HG03457 (cell line): ENCODE measurements around the gene ALAS1.

ENCODE experiments used
- ATAC-seq: cut with Tn5 transposase; IDR thresholded peaks from one replicate; pipeline ENCODE4 v1.9.1; 2021; ENCODE audit warnings: moderate number of reproducible peaks; ENCODE audit not compliant: unreplicated experiment

ALAS1 gene

DNA sequence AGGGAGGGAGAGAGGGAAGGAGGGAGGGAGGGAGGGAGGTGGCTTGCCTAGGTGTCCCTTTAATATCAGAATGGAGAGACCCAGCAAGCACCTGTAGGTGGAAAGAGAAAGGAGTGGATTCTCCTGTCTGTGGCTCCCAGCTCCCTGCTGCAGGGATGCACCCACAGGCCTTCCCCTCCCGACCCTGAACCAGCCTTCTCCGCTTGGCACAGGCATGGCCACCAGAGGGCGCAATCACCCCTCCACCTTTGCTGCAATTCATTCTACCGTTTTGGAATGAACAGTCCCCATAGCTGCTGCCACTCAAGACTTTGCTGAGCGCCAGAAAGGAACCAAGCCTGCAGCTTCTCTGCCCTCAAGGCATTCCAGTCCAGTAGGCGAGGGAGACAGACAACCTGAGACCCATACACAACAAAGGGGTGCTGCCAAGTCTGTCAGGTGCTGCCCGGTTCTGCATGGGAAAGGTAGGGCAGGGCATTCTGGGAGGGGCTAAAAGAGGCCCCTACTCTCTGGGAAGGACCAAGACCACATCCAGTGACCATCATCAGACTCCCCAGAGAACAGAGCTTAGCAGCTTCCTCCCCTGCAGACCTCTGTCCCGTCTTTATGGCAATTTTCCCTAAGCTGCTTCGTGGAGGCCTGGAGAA is 22.5 kb downstream of the ALAS1 start:
- ATAC-seq: no peak

- ATAC-seq: no peak
Measured at GRCh38 chr3:52221141-52221562, 23.2 kb downstream of the ALAS1 start.

- ATAC-seq: no peak
Measured at GRCh38 chr3:52221563-52222318, 23.8 kb downstream of the ALAS1 start.

DNA sequence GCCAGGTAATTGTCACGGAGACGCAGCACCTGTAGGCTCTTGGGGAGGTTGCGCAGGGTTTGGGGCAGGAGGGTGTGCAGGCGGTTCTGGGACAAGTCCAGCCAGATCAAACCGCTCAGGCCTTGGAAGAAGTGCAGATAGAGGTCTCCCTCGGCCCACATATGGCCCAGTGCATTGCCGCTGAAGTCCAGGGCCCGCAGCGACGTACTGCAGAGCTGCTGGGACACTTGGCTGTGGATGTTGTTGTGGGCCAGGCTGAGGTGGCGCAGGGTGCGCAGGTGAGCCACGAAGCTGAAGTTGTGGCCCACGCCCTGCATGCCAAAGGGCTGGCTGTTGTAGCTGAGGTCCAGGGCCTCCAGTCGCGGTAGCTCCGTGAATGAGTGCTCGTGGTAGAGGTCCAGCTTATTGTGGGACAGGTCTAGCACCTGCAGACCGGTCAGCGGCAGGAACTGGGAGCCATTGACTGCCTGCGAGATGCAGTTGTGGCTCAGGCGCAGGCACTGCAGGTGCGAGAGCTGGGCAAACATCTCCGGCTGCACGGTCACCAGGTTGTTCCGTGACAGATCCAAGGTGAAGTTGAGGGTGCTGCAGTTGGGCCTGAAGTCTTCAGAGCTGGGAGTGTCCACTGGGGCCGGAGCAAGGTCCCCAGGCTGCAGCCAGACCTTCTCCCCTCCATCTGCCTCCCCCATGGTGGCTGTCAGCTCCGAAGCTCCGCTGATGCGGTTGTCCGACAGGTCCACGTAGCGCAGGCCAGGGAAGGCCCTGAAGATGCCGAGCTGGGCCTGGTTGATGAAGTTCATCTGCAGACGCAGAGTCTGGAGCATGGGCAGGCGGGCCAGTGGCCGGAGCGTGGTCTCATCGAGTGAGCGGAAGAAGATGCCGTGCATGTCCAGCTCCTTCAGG is 24.6 kb downstream of the ALAS1 start:
- ATAC-seq: no peak

DNA sequence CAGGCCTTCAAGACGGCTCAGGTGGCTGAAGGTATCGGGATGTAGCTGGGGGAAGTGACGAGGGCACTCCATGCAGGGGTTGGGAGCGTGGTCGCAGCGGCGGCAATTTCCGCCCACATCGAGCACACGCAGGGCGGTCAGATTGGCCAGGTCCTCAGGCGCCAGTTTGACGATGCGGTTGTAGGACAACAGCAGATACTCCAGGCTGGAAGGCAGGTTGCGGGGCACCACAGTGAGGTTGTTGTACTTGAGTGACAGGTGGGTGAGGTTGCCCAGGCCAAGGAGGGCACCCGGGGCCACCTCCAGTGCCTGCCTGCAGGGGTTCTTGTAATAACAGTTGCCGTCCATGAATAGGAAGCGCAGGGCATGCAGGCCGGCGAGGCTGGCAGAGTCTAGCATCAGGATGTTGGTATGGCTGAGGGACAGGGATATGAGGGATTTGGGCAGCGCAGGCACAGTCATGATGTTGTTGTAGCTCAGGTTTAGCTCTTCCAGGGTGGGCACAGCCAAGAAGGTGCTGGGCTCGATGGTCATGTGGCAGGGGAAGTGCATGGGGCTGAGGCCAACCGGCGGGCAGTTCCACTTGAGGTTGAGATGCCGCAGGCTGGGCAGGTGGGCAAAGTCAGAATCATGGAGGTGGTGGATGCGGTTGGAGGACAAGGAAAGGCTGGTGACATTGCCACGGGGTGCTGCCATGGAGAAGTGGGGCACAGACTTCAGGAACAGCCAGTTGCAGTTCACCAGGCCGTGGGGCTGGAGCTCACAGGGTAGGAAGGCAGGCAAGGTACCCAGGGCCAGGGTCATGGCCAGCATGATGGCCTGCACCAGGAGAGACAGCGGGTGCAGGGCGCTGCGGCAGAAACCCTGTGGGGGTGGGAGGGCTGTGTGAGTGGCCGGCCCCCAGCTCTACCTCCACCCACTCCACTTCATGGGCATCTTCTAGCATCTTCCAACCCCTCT is 25.8 kb downstream of the ALAS1 start:
- ATAC-seq: no peak

- ATAC-seq: peak; percentile 69
Measured at GRCh38 chr3:52225452-52226228, 27.7 kb downstream of the ALAS1 start, which contains the start of gene TLR9. Gene TLR9, minus strand, starts transcription at chr3:52225645. Its CDS starts 116 bp downstream, at chr3:52225529.

DNA sequence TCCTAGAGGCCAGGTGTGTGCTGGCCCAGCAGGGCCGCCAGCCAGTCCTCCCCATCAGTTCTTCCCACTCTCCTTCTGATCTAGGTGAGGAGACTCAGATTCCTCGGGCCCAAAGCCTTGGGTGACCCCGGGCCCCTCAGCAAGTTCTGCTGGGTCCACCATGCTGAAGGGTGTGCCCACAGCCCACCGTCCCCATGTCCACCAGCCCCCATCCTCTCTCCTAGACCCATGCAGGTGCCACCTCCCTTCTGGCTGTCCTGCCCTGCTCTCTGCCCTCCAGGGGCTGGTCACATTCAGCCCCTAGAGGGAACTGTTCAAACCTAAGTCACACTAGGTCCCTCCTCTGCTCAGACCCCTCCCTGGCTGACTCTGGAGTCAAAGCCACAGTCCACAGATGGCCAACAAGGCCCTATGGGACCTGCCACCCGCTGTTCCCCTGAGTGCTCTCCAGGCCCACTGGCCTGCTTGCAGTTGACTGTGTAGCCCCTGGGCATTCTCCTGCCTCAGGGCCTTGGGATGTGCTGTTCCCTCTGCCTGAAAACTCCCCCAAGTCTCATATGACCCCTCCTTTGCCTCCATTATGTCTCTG is 28.4 kb downstream of the ALAS1 start:
- ATAC-seq: no peak

GRCh38 chr3:52227117-52227516 is 29.2 kb downstream of the ALAS1 start:
- ATAC-seq: no peak

GRCh38 chr3:52227766-52228165 is 29.8 kb downstream of the ALAS1 start:
- ATAC-seq: no peak

- ATAC-seq: no peak
Measured at GRCh38 chr3:52228266-52228665, 30.3 kb downstream of the ALAS1 start.

DNA sequence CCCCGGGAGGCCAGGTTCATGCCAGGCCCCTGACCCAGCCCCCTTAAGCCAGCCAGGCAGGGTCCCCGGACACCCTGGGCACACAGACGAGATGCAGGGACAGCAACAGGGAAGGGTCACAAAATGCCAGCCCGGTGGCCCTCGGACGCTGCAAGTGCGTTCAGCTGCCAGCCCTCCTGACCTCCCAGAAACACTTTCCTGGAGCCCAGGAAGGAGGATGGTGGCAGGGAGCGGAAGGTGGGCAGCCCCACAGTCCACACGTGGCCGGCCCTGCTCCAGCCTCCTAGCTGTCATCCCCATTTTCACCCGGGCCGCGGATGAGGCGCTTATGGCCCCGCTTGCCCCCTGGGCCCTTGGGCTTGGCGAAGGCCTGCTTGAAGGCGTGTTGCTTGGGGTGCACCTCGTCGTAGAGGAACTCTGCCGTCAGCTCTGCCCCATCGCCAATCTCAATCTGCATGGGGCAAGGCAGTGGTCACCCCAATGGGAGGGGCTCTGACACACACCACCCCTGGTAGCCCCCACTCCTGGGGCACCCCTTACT is 30.9 kb downstream of the ALAS1 start:
- ATAC-seq: no peak

GRCh38 chr3:52229656-52230055 is 31.7 kb downstream of the ALAS1 start:
- no peak for ATAC-seq

- no peak for ATAC-seq
Measured at GRCh38 chr3:52230461-52230860, 32.5 kb downstream of the ALAS1 start.

GRCh38 chr3:52230889-52231499 is 33.0 kb downstream of the ALAS1 start:
- ATAC-seq: no peak

- no peak for ATAC-seq
Measured at GRCh38 chr3:52231502-52232278, 33.7 kb downstream of the ALAS1 start.

- no peak for ATAC-seq
Measured at GRCh38 chr3:52232279-52233107, 34.5 kb downstream of the ALAS1 start.

DNA sequence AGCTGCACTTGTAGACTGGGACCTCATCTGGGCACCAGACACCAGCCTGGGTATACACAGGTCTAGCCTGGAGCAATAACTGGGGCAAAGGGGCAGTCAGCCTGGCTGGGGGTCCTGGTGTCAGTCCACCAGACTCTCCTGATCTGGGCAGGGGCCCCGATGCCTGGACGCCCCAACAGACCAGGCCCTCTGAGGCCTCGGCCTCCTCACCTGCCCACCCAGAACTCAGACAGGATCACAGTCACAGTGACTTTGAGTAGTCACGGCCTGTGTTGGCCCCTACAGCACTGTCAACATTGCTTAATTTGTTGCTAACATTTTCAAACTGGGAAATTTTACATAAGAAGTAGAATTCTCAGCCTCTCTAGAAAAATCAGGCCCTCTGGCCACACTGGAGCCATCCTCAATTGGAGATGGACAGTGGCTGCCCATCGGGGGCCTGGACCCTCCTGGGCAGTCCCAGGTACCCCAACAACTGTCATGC is 35.2 kb downstream of the ALAS1 start:
- ATAC-seq: no peak
